ENCODE results near the gene SHISA7. TPM values are rescaled to one million over a fixed set of nuclear protein-coding genes. Genes with fewer than 3 reads are reported as not detected.

Gene SHISA7
- total RNA-seq, 1 donor from 2014 or later = 0.10 TPM

DNA sequence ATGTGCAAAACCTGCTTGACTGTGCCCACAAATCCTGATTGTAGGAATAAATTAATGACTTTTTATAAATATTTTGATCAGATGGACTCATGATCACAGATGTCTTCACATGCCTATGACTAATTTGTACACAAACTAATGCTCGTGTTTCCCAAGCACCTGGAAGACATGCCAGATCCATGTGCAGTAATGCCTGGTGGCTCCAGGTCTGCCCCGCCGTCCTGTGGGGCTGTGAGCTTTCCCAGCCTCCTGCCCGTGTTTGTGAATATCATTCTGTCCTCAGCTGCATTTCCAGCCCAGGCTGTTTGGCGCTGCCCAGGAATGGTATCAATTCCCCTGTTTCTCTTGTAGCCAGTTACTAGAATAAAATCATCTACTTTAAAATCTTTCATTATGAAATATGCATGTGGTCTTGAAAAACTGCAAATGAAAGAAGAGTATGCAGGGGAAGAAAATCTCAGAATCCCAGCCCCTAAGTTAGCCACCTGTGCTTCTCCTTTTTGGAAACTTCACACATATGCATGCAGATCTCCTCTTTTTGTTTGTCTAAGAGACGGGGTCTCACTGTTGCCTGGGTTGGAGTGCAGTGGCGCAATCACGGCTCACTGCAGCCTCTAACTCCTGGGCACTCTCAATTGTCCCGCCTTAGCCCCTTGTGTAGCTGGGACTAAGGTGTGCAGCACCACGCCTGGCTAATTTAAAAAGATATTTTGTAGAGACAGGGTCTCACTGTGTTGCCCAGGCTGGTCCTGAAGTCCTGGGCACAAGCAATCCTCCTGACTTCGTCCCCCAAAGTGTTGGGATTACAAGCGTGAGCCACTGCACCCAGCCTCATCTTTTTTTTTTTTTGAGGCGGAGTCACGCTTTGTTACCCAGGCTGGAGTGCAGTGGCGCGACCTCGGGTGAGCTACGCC is 51.1 kb downstream of the SHISA7 start:
- H3K27ac Mint-ChIP-seq = no peak overlapping the region
- no peaks in the 10 kb centered on the region for H3K9me3 Mint-ChIP-seq (ENCODE audit: low read depth)
- peaks cover 7% of the 10 kb centered on the region for H3K36me3 Mint-ChIP-seq (ENCODE audit: insufficient read depth)
- peaks cover 25% of the 10 kb centered on the region for H3K4me1 Mint-ChIP-seq (ENCODE audit: low read depth)
- no peak overlapping the region for H3K4me3 Mint-ChIP-seq (ENCODE audit: low read depth)
- TF ChIP-seq, protein P1, sequence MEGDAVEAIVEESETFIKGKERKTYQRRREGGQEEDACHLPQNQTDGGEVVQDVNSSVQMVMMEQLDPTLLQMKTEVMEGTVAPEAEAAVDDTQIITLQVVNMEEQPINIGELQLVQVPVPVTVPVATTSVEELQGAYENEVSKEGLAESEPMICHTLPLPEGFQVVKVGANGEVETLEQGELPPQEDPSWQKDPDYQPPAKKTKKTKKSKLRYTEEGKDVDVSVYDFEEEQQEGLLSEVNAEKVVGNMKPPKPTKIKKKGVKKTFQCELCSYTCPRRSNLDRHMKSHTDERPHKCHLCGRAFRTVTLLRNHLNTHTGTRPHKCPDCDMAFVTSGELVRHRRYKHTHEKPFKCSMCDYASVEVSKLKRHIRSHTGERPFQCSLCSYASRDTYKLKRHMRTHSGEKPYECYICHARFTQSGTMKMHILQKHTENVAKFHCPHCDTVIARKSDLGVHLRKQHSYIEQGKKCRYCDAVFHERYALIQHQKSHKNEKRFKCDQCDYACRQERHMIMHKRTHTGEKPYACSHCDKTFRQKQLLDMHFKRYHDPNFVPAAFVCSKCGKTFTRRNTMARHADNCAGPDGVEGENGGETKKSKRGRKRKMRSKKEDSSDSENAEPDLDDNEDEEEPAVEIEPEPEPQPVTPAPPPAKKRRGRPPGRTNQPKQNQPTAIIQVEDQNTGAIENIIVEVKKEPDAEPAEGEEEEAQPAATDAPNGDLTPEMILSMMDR (IDR thresholded peaks at IDR 0.05; ENCODE audit: unreplicated experiment) = no peak
- no peaks in the 10 kb centered on the region for H3K27me3 Mint-ChIP-seq
- DNase-seq (ENCODE audit: low spot score, unreplicated experiment) = no peak

DNA sequence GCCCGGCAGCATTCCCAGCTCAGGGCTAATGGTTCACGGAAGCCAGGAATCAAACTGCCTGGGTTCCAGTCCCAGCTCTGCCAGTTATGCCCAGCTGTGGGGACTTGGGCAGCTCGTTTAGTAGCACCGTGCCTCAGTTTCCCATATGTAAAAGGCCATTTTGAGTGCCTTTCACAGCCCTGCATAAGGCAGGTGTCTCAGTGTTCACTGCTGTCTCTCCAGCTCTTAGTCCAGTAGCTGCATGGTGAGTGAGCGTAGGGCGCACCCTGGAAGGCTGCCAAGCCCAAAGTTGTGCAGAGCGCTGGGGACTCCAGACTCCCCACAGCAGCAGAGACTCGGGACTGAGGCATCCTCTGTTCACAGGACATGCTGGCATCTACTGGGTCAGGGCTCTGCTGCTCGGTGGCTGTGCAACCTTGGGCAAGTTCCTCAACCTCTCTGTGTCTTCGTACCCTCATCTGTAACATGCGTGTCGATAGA is 51.9 kb downstream of the SHISA7 start:
- Mint-ChIP-seq H3K27me3 (no peaks in the 10 kb centered on the region), H3K4me1 (ENCODE audit: low read depth) (peaks cover 31% of the 10 kb centered on the region), H3K27ac (no peak overlapping the region), H3K4me3 (ENCODE audit: low read depth) (no peak overlapping the region), H3K36me3 (ENCODE audit: insufficient read depth) (peaks cover 7% of the 10 kb centered on the region), H3K9me3 (ENCODE audit: low read depth) (no peaks in the 10 kb centered on the region)
- DNase-seq (ENCODE audit: low spot score, unreplicated experiment) = no peak
- TF ChIP-seq, protein P1 (IDR thresholded peaks at IDR 0.05; ENCODE audit: unreplicated experiment) = no peak

DNA sequence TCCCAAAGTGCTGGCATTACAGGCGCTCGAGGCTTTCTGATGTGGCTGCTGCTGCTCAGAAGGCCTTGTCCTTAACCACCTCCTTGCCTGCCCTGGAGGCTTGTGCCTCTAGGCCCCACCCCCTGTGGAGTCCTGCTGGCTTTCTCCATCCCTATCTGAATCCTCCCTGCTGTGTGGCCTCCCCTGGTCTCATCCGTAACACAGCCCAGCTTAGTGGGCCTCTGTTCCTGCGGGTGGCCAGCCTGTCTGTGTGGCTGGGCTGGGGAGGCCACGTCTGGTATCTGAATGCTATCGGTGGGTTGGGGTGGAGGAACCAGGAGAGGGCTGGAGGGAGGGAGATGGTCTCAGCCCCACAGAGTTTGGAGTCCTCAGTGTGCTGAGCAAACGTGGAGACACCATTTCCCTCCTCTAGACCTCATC is 52.6 kb downstream of the SHISA7 start:
- TF ChIP-seq, protein P1 (IDR thresholded peaks at IDR 0.05; ENCODE audit: unreplicated experiment) = no peak
- H3K36me3 Mint-ChIP-seq (ENCODE audit: insufficient read depth) = peaks cover 8% of the 10 kb centered on the region
- no peak overlapping the region for H3K4me3 Mint-ChIP-seq (ENCODE audit: low read depth)
- H3K27ac Mint-ChIP-seq = no peak overlapping the region
- H3K4me1 Mint-ChIP-seq (ENCODE audit: low read depth) = peaks cover 33% of the 10 kb centered on the region
- no peaks in the 10 kb centered on the region for H3K9me3 Mint-ChIP-seq (ENCODE audit: low read depth)
- DNase-seq (ENCODE audit: low spot score, unreplicated experiment) = no peak
- no peaks in the 10 kb centered on the region for H3K27me3 Mint-ChIP-seq

DNA sequence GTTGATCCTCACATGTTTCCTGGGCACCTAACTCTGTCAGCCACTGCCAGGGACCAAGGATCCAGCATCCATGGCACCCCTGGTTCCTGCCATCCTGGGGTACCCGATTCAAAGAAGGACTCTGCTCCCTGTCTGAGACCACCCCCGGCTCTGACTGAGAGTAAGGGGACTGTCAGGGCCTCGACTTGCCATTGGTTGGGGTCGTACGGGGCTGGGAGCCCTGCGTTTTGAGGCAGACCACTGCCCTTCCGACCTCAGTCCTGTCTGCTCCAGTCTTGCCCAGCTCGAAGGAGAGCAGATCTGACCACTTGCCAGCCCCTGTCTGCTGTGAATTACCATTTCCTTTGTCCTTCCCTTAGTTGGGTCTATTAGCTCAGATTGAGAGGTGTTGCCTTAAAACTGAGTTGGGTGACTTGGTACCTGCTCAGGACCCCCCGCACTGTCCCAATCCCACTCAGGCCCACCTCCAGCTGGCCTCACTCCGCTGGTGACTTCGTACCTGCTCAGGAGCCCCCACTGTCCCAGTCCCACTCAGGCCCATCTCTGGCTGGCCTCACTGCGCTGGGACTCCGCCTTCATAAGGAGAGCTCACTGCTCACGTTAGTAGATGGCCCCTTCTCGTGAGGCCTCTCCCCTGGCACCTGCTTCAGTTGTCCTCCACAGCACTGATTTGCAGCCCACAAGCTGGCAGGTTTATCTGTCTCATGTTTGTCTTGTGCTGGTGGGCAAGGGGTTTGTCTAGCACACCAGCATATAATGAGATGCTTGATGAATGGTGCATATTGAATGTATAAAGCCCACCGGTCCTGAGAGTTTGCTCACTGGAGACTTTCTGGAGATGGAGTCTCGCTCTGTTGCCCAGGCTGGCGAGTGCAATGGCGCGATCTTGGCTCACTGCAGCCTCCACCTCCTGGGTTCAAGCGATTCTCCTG is 53.4 kb downstream of the SHISA7 start:
- Mint-ChIP-seq H3K36me3 (ENCODE audit: insufficient read depth) (peaks cover 8% of the 10 kb centered on the region), H3K4me3 (ENCODE audit: low read depth) (peak overlapping the region; percentile 23), H3K27me3 (no peaks in the 10 kb centered on the region), H3K4me1 (ENCODE audit: low read depth) (peaks cover 33% of the 10 kb centered on the region), H3K9me3 (ENCODE audit: low read depth) (no peaks in the 10 kb centered on the region), H3K27ac (peak overlapping the region; percentile 64)
- TF ChIP-seq, protein P1 (IDR thresholded peaks at IDR 0.05; ENCODE audit: unreplicated experiment) = no peak
- DNase-seq (ENCODE audit: low spot score, unreplicated experiment) = no peak
